HTERT RPE-1 (cell line): ENCODE data around the gene PATZ1.
"Not testable (repeated sequence)": the region's sequence is repeated elsewhere in the genome, so short reads cannot be mapped to it uniquely, and the experiment has no call there.

Source experiments
- in situ Hi-C: fragments of 300-500 bp; cut with MboI; formaldehyde crosslinking; loops from 4 replicates; pipeline ENCODE4 v1.14.3; 2020; ENCODE audit warnings: low sequenced_read_pairs

The PATZ1 gene

GRCh38 chr22:31346255-31346732, at the start of gene PATZ1:
PATZ1 (minus strand) TSS chr22:31346346; CDS start chr22:31345602, 744 bp downstream.
- in situ Hi-C loops, result no loop called here

- in situ Hi-C loops, result no loop called here
Measured at GRCh38 chr22:31394326-31394725, 48.2 kb upstream of the PATZ1 start.

- in situ Hi-C loops, result no loop called here
Measured at GRCh38 chr22:31393893-31394292, 47.7 kb upstream of the PATZ1 start.

GRCh38 chr22:31378651-31379050, 32.5 kb upstream of the PATZ1 start:
- in situ Hi-C loops, result not testable (repeated sequence)

- in situ Hi-C loops, result no loop called here
Measured at GRCh38 chr22:31378123-31378522, 32.0 kb upstream of the PATZ1 start.

- in situ Hi-C loops, result no loop called here
Measured at GRCh38 chr22:31377612-31378011, 31.5 kb upstream of the PATZ1 start.

GRCh38 chr22:31367426-31367825, 21.3 kb upstream of the PATZ1 start:
- in situ Hi-C loops, result no loop called here

- in situ Hi-C loops, result no loop called here
Measured at GRCh38 chr22:31363885-31364465, 17.8 kb upstream of the PATZ1 start.

- in situ Hi-C loops, result no loop called here
Measured at GRCh38 chr22:31361743-31362142, 15.6 kb upstream of the PATZ1 start.

- in situ Hi-C loops, result no loop called here
Measured at GRCh38 chr22:31360029-31360428, 13.9 kb upstream of the PATZ1 start.

GRCh38 chr22:31354515-31354914, 8.4 kb upstream of the PATZ1 start:
- in situ Hi-C loops, result no loop called here

- in situ Hi-C loops, result no loop called here
Measured at GRCh38 chr22:31350410-31350863, 4.3 kb upstream of the PATZ1 start.

GRCh38 chr22:31349960-31350359, 3.8 kb upstream of the PATZ1 start:
- in situ Hi-C loops, result no loop called here

GRCh38 chr22:31348766-31349165, 2.6 kb upstream of the PATZ1 start:
- in situ Hi-C loops, result no loop called here

- in situ Hi-C loops, result not testable (repeated sequence)
Measured at GRCh38 chr22:31348009-31348337, 1.8 kb upstream of the PATZ1 start.

- in situ Hi-C loops, result no loop called here
Measured at GRCh38 chr22:31347251-31348008, 1.3 kb upstream of the PATZ1 start.

GRCh38 chr22:31346733-31347250, 646 bp upstream of the PATZ1 start:
- in situ Hi-C loops, result no loop called here

GRCh38 chr22:31345331-31346254, 553 bp downstream of the PATZ1 start:
- in situ Hi-C loops, result no loop called here

GRCh38 chr22:31344578-31345330, 1.4 kb downstream of the PATZ1 start:
- in situ Hi-C loops, result no loop called here

GRCh38 chr22:31344256-31344577, 1.9 kb downstream of the PATZ1 start:
- in situ Hi-C loops, result no loop called here
